Natural killer cell (primary cell): ENCODE data around the gene C19orf25. TPM values are rescaled to one million over a fixed set of nuclear protein-coding genes. Genes with fewer than 3 reads are reported as not detected.
A peak's percentile ranks its signal among the peaks of the same experiment; 100 is the strongest.

Experiments used
- ATAC-seq, 3 donors: fragments of 150-1000 bp in 2 of 3; fragments of 200-7000 bp in 1 of 3; cut with Tn5 transposase; 1 replicate in 1 of 3; 2 replicates in 2 of 3; pipeline ENCODE4 v1.10.0; 2021; ENCODE audit warnings: mild to moderate bottlenecking in 2 of 3, moderate library complexity in 2 of 3
- DNase-seq, 2 donors: peaks; one replicate each; pipeline versions ENCODE4 v3.0.0 to v3.0.0-alpha.2; 2013 to 2021; ENCODE audit warnings: mixed read lengths in 1 of 2
- H3K27ac ChIP-seq: one replicate; pipeline ENCODE4 v1.5.1; 2013; ENCODE audit warnings: mild to moderate bottlenecking, low read length
- H3K27me3 ChIP-seq: one replicate; pipeline ENCODE4 v1.6.1; 2013; ENCODE audit warnings: low read length; ENCODE audit not compliant: control insufficient read depth, insufficient read depth
- H3K36me3 ChIP-seq: one replicate; pipeline ENCODE4 v1.6.1; 2013; ENCODE audit warnings: low read length; ENCODE audit not compliant: control insufficient read depth, insufficient read depth
- H3K4me1 ChIP-seq: one replicate; pipeline ENCODE4 v1.6.1; 2013; ENCODE audit warnings: low read length; ENCODE audit not compliant: control insufficient read depth, insufficient read depth
- H3K4me3 ChIP-seq: one replicate; pipeline ENCODE4 v1.5.1; 2013; ENCODE audit warnings: low read length
- H3K9me3 ChIP-seq: one replicate; pipeline ENCODE4 v1.6.1; 2013; ENCODE audit warnings: low read length; ENCODE audit not compliant: control insufficient read depth, insufficient read depth
- H3K27ac Mint-ChIP-seq, 2 donors: one replicate each; pipeline ENCODE4 v1.8.0; 2022; ENCODE audit warnings: mild to moderate bottlenecking in 2 of 2, mixed read lengths in 2 of 2, moderate library complexity in 1 of 2
- H3K27me3 Mint-ChIP-seq, 2 donors: one replicate each; pipeline ENCODE4 v1.8.0; 2022; ENCODE audit warnings: low read depth in 2 of 2, mixed read lengths in 2 of 2
- H3K36me3 Mint-ChIP-seq: one replicate; pipeline ENCODE4 v1.8.0; 2022; ENCODE audit warnings: mixed read lengths
- H3K4me1 Mint-ChIP-seq, 2 donors: one replicate each; pipeline ENCODE4 v1.8.0; 2022; ENCODE audit warnings: mixed read lengths in 2 of 2
- H3K4me3 Mint-ChIP-seq: one replicate; pipeline ENCODE4 v1.8.0; 2022; ENCODE audit warnings: mild to moderate bottlenecking, moderate library complexity, mixed read lengths
- H3K9me3 Mint-ChIP-seq, 2 donors: one replicate each; pipeline ENCODE4 v1.8.0; 2022; ENCODE audit warnings: mixed read lengths in 2 of 2
- WGBS: methylation state at CpG from one replicate; pipeline ENCODE4 v1.1.7; 2013; ENCODE audit warnings: missing lambda C conversion rate; ENCODE audit not compliant: insufficient coverage; 5-methylcytosine and 5-hydroxymethylcytosine counted together
- intact Hi-C: fragments of 100-400 bp; cut with micrococcal nuclease; formaldehyde crosslinking; loops from one replicate; pipeline ENCODE4 v1.14.2; 2022
- total RNA-seq, 4 donors: library from RNA; stranded (reverse); fragments of 120-200 nt in 1 of 4; gene quantifications; one replicate each; pipeline versions ENCODE4 v1.2.3 to v1.2.4, GENCODE V29; 2013 to 2022
- TF ChIP-seq, protein P1 (sequence below): fragments of 200-600 bp; IDR thresholded peaks from one replicate; pipeline ENCODE4 v1.8.0; 2022; ENCODE audit warnings: antibody characterized with exemption

Gene C19orf25
- total RNA-seq, 3 donors from 2014 or later (not counting 1 experiment from before 2014, with no cell fraction given): 30.2 to 42.2 (median 34.3) TPM

DNA sequence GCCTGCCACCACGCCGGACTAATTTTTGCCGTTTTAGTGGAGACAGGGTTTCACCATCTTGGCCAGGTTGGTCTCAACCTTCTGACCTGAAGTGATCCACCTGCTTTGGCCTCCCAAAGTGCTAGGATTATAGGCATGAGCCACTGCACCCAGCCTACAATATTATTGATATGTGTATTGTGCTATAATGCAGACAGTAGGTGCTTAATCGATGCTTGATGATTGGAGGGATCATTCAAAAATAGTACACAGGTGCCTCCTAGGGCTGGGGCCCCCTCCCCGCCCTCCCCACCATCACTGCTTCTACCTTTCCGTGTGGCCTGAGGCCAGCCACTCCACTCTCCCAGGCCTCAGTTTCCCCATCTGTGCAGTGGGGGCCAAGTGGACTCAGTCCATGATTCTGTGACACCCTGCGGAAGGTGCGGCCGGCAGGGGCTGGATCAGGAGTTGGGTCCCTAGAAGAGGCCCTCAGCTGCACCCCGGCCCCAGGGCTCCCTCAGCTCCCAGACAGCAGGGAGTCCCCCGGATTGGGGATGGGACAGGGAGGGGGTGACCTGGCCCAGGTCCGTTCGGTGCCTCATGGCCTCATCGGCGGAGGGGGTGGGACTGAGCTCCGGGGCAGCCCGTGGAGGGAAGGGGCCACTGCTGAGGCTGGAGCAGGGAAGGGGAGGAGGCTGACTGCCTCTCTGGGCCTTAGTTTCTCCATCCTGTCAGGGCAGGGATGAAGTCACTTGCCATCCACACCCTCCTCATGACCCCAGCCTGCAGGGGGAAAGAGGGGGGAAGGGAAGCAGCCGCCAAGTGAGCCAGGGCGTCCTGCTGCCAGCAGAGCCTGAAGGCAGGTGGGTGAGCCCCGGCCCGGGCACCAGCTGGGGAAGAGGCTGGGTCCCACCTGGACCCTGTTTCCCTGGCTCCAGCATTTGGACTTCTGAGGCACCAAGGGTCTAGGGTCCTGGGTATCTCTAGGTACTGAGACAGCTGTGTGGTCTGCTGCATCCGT lies 32.6 kb upstream of the C19orf25 start:
- intact Hi-C loops: no loop called here
- Histone ChIP-seq H3K27me3 (peaks cover 12% of the 10 kb centered on the region), H3K9me3 (peaks cover 9% of the 10 kb centered on the region), H3K4me3 (no peak overlapping the region), H3K27ac (no peak overlapping the region), H3K4me1 (peaks cover 34% of the 10 kb centered on the region), H3K36me3 (no peaks in the 10 kb centered on the region)
- DNase-seq: no peak
- Mint-ChIP-seq H3K36me3 (no peaks in the 10 kb centered on the region), H3K27me3 (peaks cover 6 to 22% of the 10 kb centered on the region in 2 donors), H3K9me3 (no peaks in the 10 kb centered on the region), H3K4me3 (peak overlapping the region; percentile 64), H3K27ac (no peak overlapping the region), H3K4me1 (peaks cover 5 to 20% of the 10 kb centered on the region in 2 donors)
- 51% methylated on average over 21 of the region's 22 CpGs for WGBS
- no peak for ATAC-seq
- TF ChIP-seq, protein P1, sequence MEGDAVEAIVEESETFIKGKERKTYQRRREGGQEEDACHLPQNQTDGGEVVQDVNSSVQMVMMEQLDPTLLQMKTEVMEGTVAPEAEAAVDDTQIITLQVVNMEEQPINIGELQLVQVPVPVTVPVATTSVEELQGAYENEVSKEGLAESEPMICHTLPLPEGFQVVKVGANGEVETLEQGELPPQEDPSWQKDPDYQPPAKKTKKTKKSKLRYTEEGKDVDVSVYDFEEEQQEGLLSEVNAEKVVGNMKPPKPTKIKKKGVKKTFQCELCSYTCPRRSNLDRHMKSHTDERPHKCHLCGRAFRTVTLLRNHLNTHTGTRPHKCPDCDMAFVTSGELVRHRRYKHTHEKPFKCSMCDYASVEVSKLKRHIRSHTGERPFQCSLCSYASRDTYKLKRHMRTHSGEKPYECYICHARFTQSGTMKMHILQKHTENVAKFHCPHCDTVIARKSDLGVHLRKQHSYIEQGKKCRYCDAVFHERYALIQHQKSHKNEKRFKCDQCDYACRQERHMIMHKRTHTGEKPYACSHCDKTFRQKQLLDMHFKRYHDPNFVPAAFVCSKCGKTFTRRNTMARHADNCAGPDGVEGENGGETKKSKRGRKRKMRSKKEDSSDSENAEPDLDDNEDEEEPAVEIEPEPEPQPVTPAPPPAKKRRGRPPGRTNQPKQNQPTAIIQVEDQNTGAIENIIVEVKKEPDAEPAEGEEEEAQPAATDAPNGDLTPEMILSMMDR: no peak

GRCh38 chr19:1510807-1511206 lies 31.8 kb upstream of the C19orf25 start:
- WGBS: 47% methylated on average over 9 of the region's 9 CpGs
- Histone ChIP-seq H3K36me3 (no peaks in the 10 kb centered on the region), H3K27ac (no peak overlapping the region), H3K9me3 (peaks cover 9% of the 10 kb centered on the region), H3K4me3 (no peak overlapping the region), H3K27me3 (peaks cover 12% of the 10 kb centered on the region), H3K4me1 (peaks cover 34% of the 10 kb centered on the region)
- intact Hi-C loops: no loop called here
- ATAC-seq (no peak), DNase-seq (no peak)
- no peak overlapping the region for H3K4me3 Mint-ChIP-seq
- no peaks in the 10 kb centered on the region for H3K9me3 Mint-ChIP-seq
- H3K27ac Mint-ChIP-seq: no peak overlapping the region
- H3K27me3 Mint-ChIP-seq: peaks cover 6 to 23% of the 10 kb centered on the region in 2 donors
- no peaks in the 10 kb centered on the region for H3K36me3 Mint-ChIP-seq
- TF ChIP-seq, protein P1: no peak
- H3K4me1 Mint-ChIP-seq: peaks cover 10 to 25% of the 10 kb centered on the region in 2 donors

DNA sequence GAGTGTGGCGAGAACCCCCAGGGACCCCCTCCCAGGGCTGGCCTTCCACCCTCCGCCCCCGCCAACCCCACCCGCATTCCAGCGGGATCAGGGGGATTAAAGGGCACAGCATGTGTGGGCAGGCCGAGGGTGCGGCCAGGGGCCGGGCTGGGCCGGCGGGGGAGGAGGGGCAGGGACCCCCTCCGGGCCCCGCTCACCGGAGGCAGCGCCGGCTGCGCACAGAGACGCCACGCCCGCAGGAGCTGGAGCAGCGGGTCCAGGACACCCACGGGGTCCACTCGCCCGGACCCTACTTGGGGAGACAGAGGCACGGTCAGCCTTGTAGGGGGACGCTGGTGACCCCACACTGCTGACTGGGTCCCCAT lies 31.4 kb upstream of the C19orf25 start:
- peaks cover 34% of the 10 kb centered on the region for H3K4me1 ChIP-seq
- ATAC-seq (no peak), DNase-seq (no peak)
- H3K36me3 ChIP-seq: no peaks in the 10 kb centered on the region
- H3K4me3 ChIP-seq: no peak overlapping the region
- TF ChIP-seq, protein P1: no peak
- Mint-ChIP-seq H3K27ac (no peak overlapping the region), H3K4me3 (no peak overlapping the region), H3K27me3 (peaks cover 9 to 23% of the 10 kb centered on the region in 2 donors), H3K36me3 (no peaks in the 10 kb centered on the region), H3K9me3 (no peaks in the 10 kb centered on the region), H3K4me1 (peaks cover 10 to 25% of the 10 kb centered on the region in 2 donors)
- peaks cover 9% of the 10 kb centered on the region for H3K9me3 ChIP-seq
- H3K27ac ChIP-seq: no peak overlapping the region
- 41% methylated on average over 25 of the region's 25 CpGs for WGBS
- intact Hi-C loops: no loop called here
- peaks cover 12% of the 10 kb centered on the region for H3K27me3 ChIP-seq
